HEK293 (cell line): ENCODE measurements around the gene SELENOI.

Source experiments
- CTCF ChIA-PET: fragments of 350-600 bp; formaldehyde crosslinking; extraction: SDS; loops from one replicate; lab custom pipeline; 2021; ENCODE audit warnings: antibody characterized with exemption; lab: Yijun Ruan, JAX
- POLR2A ChIA-PET: fragments of 300-600 bp; formaldehyde crosslinking; extraction: SDS; loops from one replicate; lab custom pipeline; 2020; ENCODE audit warnings: antibody characterized with exemption, inconsistent platforms; lab: Yijun Ruan, JAX
- H3K27ac ChIP-seq: fragments of 200-500 bp; sonication (Bioruptor generic); 2 replicates; pipeline ENCODE4 v1.5.1; 2014; ENCODE audit warnings: low read depth, low read length, control low read depth, inconsistent platforms; ENCODE audit errors: extremely low read depth
- H3K36me3 ChIP-seq, 2 experiments: fragments of 200-500 bp in 1 of 2; sonication (Bioruptor generic) in 1 of 2; 1 replicate in 1 of 2; 2 replicates in 1 of 2; pipeline ENCODE4 v1.5.1; 2014 to 2017; ENCODE audit warnings: inconsistent platforms in 2 of 2, low read length in 2 of 2; ENCODE audit not compliant: control insufficient read depth in 2 of 2, insufficient read depth in 1 of 2
- H3K4me1 ChIP-seq: fragments of 200-500 bp; sonication (Bioruptor generic); 2 replicates; pipeline ENCODE4 v1.5.1; 2014; ENCODE audit warnings: mild to moderate bottlenecking, low read length, inconsistent platforms; ENCODE audit not compliant: control insufficient read depth, insufficient read depth
- H3K4me3 ChIP-seq: 2 replicates; pipeline ENCODE4 v1.5.1; 2011; ENCODE audit warnings: low read depth, mild to moderate bottlenecking, control low read depth, low read length, moderate library complexity
- H3K9me3 ChIP-seq: fragments of 200-500 bp; sonication (Bioruptor generic); 2 replicates; pipeline ENCODE4 v1.5.1; 2014; ENCODE audit warnings: low read depth, low read length, inconsistent platforms; ENCODE audit not compliant: control insufficient read depth, insufficient read depth
- BCL11B ChIP-seq: fragments of 450-650 bp; formaldehyde crosslinking; IDR thresholded peaks from 2 replicates; pipeline ENCODE4 v1.5.1; 2016; ENCODE audit warnings: low read depth, missing biosample characterization, missing genetic modification characterization
- GLI4 ChIP-seq: fragments of 450-650 bp; formaldehyde crosslinking; IDR thresholded peaks from 2 replicates; pipeline ENCODE4 v1.5.1; 2016; ENCODE audit warnings: missing biosample characterization, missing genetic modification characterization
- HOXD13 ChIP-seq: sonication (generic); formaldehyde crosslinking; IDR thresholded peaks from 2 replicates; pipeline ENCODE4 v1.8.0; 2022; ENCODE audit warnings: missing genetic modification reagents, borderline replicate concordance
- INSM2 ChIP-seq: fragments of 450-650 bp; formaldehyde crosslinking; IDR thresholded peaks from 2 replicates; pipeline ENCODE4 v1.5.1; 2016; ENCODE audit warnings: missing biosample characterization, missing genetic modification characterization
- KLF8 ChIP-seq: fragments of 450-650 bp; formaldehyde crosslinking; IDR thresholded peaks from 2 replicates; pipeline ENCODE4 v1.5.1; 2016; ENCODE audit warnings: missing biosample characterization, missing genetic modification characterization
- MEIS1 ChIP-seq: sonication (generic); formaldehyde crosslinking; IDR thresholded peaks from 2 replicates; pipeline ENCODE4 v1.8.1; 2022; ENCODE audit warnings: missing genetic modification reagents, mild to moderate bottlenecking, borderline replicate concordance
- ZNF112 ChIP-seq: fragments of 450-650 bp; formaldehyde crosslinking; IDR thresholded peaks from 2 replicates; pipeline ENCODE4 v1.5.0; 2017; ENCODE audit warnings: missing biosample characterization, missing genetic modification characterization
- ZNF19 ChIP-seq: fragments of 450-650 bp; formaldehyde crosslinking; IDR thresholded peaks from 2 replicates; pipeline ENCODE4; 2016; ENCODE audit warnings: missing biosample characterization, missing genetic modification characterization, low read depth
- ZNF266 ChIP-seq: fragments of 450-650 bp; formaldehyde crosslinking; IDR thresholded peaks from 2 replicates; pipeline ENCODE4 v1.5.1; 2016; ENCODE audit warnings: missing biosample characterization, missing genetic modification characterization, low read depth
- ZNF274 ChIP-seq, 2 experiments: fragments of 200-500 bp in 1 of 2; fragments of 450-650 bp in 1 of 2; sonication (Bioruptor generic) in 1 of 2; formaldehyde crosslinking in 1 of 2; IDR thresholded peaks; 2 replicates each; pipeline versions ENCODE4 v1.5.1 to v1.6.1; 2014 to 2016; ENCODE audit warnings: borderline replicate concordance in 1 of 2, inconsistent platforms in 1 of 2, low read length in 1 of 2, missing biosample characterization in 1 of 2, missing genetic modification characterization in 1 of 2
- ZNF350 ChIP-seq: fragments of 450-650 bp; formaldehyde crosslinking; IDR thresholded peaks from 2 replicates; pipeline ENCODE4 v1.5.0; 2017; ENCODE audit warnings: missing biosample characterization, mild to moderate bottlenecking, missing genetic modification characterization
- ZNF473 ChIP-seq: fragments of 450-650 bp; formaldehyde crosslinking; IDR thresholded peaks from 2 replicates; pipeline ENCODE4 v1.5.1; 2017; ENCODE audit warnings: missing biosample characterization, missing genetic modification characterization
- ZNF488 ChIP-seq: fragments of 450-650 bp; formaldehyde crosslinking; IDR thresholded peaks from 2 replicates; pipeline ENCODE4 v1.5.1; 2016; ENCODE audit warnings: missing biosample characterization, missing genetic modification characterization
- ZNF624 ChIP-seq: fragments of 450-650 bp; formaldehyde crosslinking; IDR thresholded peaks from 2 replicates; pipeline ENCODE4 v1.5.1; 2017; ENCODE audit warnings: missing biosample characterization, missing genetic modification characterization
- ZNF626 ChIP-seq: fragments of 450-650 bp; sonication (Bioruptor Pico); formaldehyde crosslinking; IDR thresholded peaks from 2 replicates; pipeline ENCODE4 v1.5.1; 2018; ENCODE audit warnings: missing biosample characterization, missing genetic modification characterization, inconsistent platforms
- ZNF660 ChIP-seq: fragments of 450-650 bp; IDR thresholded peaks from 2 replicates; pipeline ENCODE4 v1.5.1; 2018; ENCODE audit warnings: missing biosample characterization, mild to moderate bottlenecking, missing genetic modification characterization
- TF ChIP-seq, protein P1 (sequence below): fragments of 450-650 bp; IDR thresholded peaks from 2 replicates; pipeline ENCODE4 v1.5.1; 2018; ENCODE audit warnings: missing biosample characterization, mild to moderate bottlenecking, missing genetic modification characterization
- TF ChIP-seq, protein P2 (sequence below): fragments of 450-650 bp; formaldehyde crosslinking; IDR thresholded peaks from 2 replicates; pipeline ENCODE4 v1.5.1; 2017; ENCODE audit warnings: missing biosample characterization, missing genetic modification characterization

Gene SELENOI

DNA sequence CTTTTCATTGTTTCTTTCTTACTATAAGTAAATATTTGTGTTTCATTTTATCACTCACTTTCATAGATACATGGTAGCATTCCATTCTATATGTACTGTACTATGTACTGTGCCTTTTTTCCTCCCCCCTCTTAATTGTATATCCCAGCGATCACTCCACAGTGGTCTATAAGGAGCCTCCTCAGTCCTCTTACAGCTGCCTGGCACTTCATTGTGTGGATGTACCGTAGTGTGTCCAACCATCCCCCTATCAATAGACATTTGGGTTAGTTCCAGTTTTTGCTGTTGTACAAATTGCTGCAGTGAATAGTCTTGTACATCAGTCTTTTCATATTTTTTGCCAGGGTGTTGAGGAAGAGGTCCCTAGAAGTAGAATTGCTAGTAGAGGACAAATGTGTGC lies 34.3 kb downstream of the SELENOI start (continued):
- no peak for TF ChIP-seq INSM2 (tag by site-specific recombination)

DNA sequence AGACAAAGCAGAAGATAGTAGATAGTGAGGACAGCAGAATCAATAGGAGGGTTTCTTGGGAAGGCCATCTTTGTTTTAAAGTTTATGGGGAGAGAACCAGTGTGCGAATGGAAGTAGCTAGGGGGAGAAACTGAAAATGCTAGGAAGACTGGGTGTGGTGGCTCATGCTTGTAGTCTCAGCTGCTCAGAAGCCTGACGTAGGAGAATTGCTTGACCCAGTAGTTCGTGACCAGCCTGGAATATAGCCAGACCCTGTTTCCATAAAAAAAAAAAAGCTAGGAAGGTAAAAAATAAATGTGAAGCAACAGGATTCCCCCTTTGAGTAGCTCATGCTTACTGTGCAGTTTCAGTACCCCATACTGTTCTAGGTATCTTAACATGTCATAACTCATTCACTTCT lies 36.6 kb downstream of the SELENOI start:
- no peaks in the 10 kb centered on the region for H3K9me3 ChIP-seq
- TF ChIP-seq ZNF488 (tag by site-specific recombination) (no peak), INSM2 (tag by site-specific recombination) (no peak), GLI4 (tag by site-specific recombination) (no peak), ZNF624 (tag by site-specific recombination) (no peak), ZNF626 (tag by site-specific recombination) (no peak), ZNF473 (tag by site-specific recombination) (no peak), MEIS1 (CRISPR knock-in tag) (no peak), ZNF19 (no peak), ZNF660 (no peak), ZNF112 (tag by site-specific recombination) (no peak), ZNF266 (tag by site-specific recombination) (no peak), HOXD13 (CRISPR knock-in tag) (no peak), BCL11B (tag by site-specific recombination) (no peak), ZNF350 (tag by site-specific recombination) (no peak), KLF8 (no peak), ZNF274 (IDR thresholded peaks at IDR 0.05; ENCODE audit: low read length) (no peak), ZNF274 (tag by site-specific recombination; IDR thresholded peaks at IDR 0.05; ENCODE audit: borderline replicate concordance) (no peak)
- TF ChIP-seq, protein P1, sequence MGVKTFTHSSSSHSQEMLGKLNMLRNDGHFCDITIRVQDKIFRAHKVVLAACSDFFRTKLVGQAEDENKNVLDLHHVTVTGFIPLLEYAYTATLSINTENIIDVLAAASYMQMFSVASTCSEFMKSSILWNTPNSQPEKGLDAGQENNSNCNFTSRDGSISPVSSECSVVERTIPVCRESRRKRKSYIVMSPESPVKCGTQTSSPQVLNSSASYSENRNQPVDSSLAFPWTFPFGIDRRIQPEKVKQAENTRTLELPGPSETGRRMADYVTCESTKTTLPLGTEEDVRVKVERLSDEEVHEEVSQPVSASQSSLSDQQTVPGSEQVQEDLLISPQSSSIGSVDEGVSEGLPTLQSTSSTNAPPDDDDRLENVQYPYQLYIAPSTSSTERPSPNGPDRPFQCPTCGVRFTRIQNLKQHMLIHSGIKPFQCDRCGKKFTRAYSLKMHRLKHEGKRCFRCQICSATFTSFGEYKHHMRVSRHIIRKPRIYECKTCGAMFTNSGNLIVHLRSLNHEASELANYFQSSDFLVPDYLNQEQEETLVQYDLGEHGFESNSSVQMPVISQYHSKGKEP (tag by site-specific recombination): no peak
- TF ChIP-seq, protein P2, sequence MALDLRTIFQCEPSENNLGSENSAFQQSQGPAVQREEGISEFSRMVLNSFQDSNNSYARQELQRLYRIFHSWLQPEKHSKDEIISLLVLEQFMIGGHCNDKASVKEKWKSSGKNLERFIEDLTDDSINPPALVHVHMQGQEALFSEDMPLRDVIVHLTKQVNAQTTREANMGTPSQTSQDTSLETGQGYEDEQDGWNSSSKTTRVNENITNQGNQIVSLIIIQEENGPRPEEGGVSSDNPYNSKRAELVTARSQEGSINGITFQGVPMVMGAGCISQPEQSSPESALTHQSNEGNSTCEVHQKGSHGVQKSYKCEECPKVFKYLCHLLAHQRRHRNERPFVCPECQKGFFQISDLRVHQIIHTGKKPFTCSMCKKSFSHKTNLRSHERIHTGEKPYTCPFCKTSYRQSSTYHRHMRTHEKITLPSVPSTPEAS (tag by site-specific recombination): no peak
- 0 out of 2 replicates have a peak, but pooled peaks cover 3% of the 10 kb centered on the region for H3K4me1 ChIP-seq
- no peak overlapping the region for H3K4me3 ChIP-seq
- CTCF ChIA-PET: no interaction called here
- H3K36me3 ChIP-seq: peaks cover 15 to 35% of the 10 kb centered on the region in 2 experiments
- no peak overlapping the region for H3K27ac ChIP-seq
- POLR2A ChIA-PET: interaction anchor here (1.0 kb wide), 1 partner anchor 9 kb away, joined by 5 read pairs; no protein-coding TSS in a partner anchor
